ENCODE measurements around the gene CBFB.

The CBFB gene

GRCh38 chr16:67087803-67088202 lies 58.9 kb downstream of the CBFB start:
- no peaks in the 10 kb centered on the region for H3K27me3 ChIP-seq (ENCODE audit: control insufficient read depth in 2 of 2, insufficient read depth in 2 of 2, low read length in 2 of 2)
- H3K9ac ChIP-seq (ENCODE audit: low read depth in 1 of 2, low read length in 2 of 2) = no peak overlapping the region
- peaks cover 4 to 6% of the 10 kb centered on the region in 2 donors for H3K36me3 ChIP-seq (ENCODE audit: control insufficient read depth in 2 of 2, insufficient read depth in 2 of 2, low read length in 2 of 2)
- no peaks in the 10 kb centered on the region for H3K4me1 ChIP-seq (ENCODE audit: control insufficient read depth in 2 of 2, insufficient read depth in 2 of 2, low read length in 2 of 2)
- H3K27ac ChIP-seq (ENCODE audit: low read depth in 2 of 2, low read length in 2 of 2) = no peak overlapping the region
- no peaks in the 10 kb centered on the region for H3K9me3 ChIP-seq (ENCODE audit: control insufficient read depth in 2 of 2, low read length in 2 of 2)
- H3K4me3 ChIP-seq (ENCODE audit: low read length in 2 of 2) = no peak overlapping the region

- H3K36me3 ChIP-seq (ENCODE audit: control insufficient read depth in 2 of 2, insufficient read depth in 2 of 2, low read length in 2 of 2) = peaks cover 4 to 6% of the 10 kb centered on the region in 2 donors
- no peak overlapping the region for H3K4me3 ChIP-seq (ENCODE audit: low read length in 2 of 2)
- H3K27ac ChIP-seq (ENCODE audit: low read depth in 2 of 2, low read length in 2 of 2) = no peak overlapping the region
- H3K9me3 ChIP-seq (ENCODE audit: control insufficient read depth in 2 of 2, low read length in 2 of 2) = no peaks in the 10 kb centered on the region
- no peak overlapping the region for H3K9ac ChIP-seq (ENCODE audit: low read depth in 1 of 2, low read length in 2 of 2)
- no peaks in the 10 kb centered on the region for H3K27me3 ChIP-seq (ENCODE audit: control insufficient read depth in 2 of 2, insufficient read depth in 2 of 2, low read length in 2 of 2)
- H3K4me1 ChIP-seq (ENCODE audit: control insufficient read depth in 2 of 2, insufficient read depth in 2 of 2, low read length in 2 of 2) = no peaks in the 10 kb centered on the region
Measured at GRCh38 chr16:67088551-67088950, 59.6 kb downstream of the CBFB start.

- no peaks in the 10 kb centered on the region for H3K27me3 ChIP-seq (ENCODE audit: control insufficient read depth in 2 of 2, insufficient read depth in 2 of 2, low read length in 2 of 2)
- H3K4me3 ChIP-seq (ENCODE audit: low read length in 2 of 2) = no peak overlapping the region
- H3K36me3 ChIP-seq (ENCODE audit: control insufficient read depth in 2 of 2, insufficient read depth in 2 of 2, low read length in 2 of 2) = peaks cover 4 to 10% of the 10 kb centered on the region in 2 donors
- no peak overlapping the region for H3K9ac ChIP-seq (ENCODE audit: low read depth in 1 of 2, low read length in 2 of 2)
- no peaks in the 10 kb centered on the region for H3K4me1 ChIP-seq (ENCODE audit: control insufficient read depth in 2 of 2, insufficient read depth in 2 of 2, low read length in 2 of 2)
- no peaks in the 10 kb centered on the region for H3K9me3 ChIP-seq (ENCODE audit: control insufficient read depth in 2 of 2, low read length in 2 of 2)
- no peak overlapping the region for H3K27ac ChIP-seq (ENCODE audit: low read depth in 2 of 2, low read length in 2 of 2)
Measured at GRCh38 chr16:67089101-67089500, 60.2 kb downstream of the CBFB start.

- Histone ChIP-seq H3K27ac (ENCODE audit: low read depth in 2 of 2, low read length in 2 of 2) (no peak overlapping the region), H3K27me3 (ENCODE audit: control insufficient read depth in 2 of 2, insufficient read depth in 2 of 2, low read length in 2 of 2) (no peaks in the 10 kb centered on the region), H3K9me3 (ENCODE audit: control insufficient read depth in 2 of 2, low read length in 2 of 2) (no peaks in the 10 kb centered on the region), H3K9ac (ENCODE audit: low read depth in 1 of 2, low read length in 2 of 2) (no peak overlapping the region), H3K36me3 (ENCODE audit: control insufficient read depth in 2 of 2, insufficient read depth in 2 of 2, low read length in 2 of 2) (peaks cover 4 to 10% of the 10 kb centered on the region in 2 donors), H3K4me1 (ENCODE audit: control insufficient read depth in 2 of 2, insufficient read depth in 2 of 2, low read length in 2 of 2) (no peaks in the 10 kb centered on the region), H3K4me3 (ENCODE audit: low read length in 2 of 2) (no peak overlapping the region)
Measured at GRCh38 chr16:67091906-67092566, 63.1 kb downstream of the CBFB start.

- H3K4me1 ChIP-seq (ENCODE audit: control insufficient read depth in 2 of 2, insufficient read depth in 2 of 2, low read length in 2 of 2) = no peaks in the 10 kb centered on the region
- H3K36me3 ChIP-seq (ENCODE audit: control insufficient read depth in 2 of 2, insufficient read depth in 2 of 2, low read length in 2 of 2) = peaks cover 4 to 7% of the 10 kb centered on the region in 2 donors
- no peaks in the 10 kb centered on the region for H3K27me3 ChIP-seq (ENCODE audit: control insufficient read depth in 2 of 2, insufficient read depth in 2 of 2, low read length in 2 of 2)
- H3K27ac ChIP-seq (ENCODE audit: low read depth in 2 of 2, low read length in 2 of 2) = no peak overlapping the region
- H3K4me3 ChIP-seq (ENCODE audit: low read length in 2 of 2) = no peak overlapping the region
- no peak overlapping the region for H3K9ac ChIP-seq (ENCODE audit: low read depth in 1 of 2, low read length in 2 of 2)
- no peaks in the 10 kb centered on the region for H3K9me3 ChIP-seq (ENCODE audit: control insufficient read depth in 2 of 2, low read length in 2 of 2)
Measured at GRCh38 chr16:67093098-67093726, 64.3 kb downstream of the CBFB start.

GRCh38 chr16:67098599-67098998 lies 69.7 kb downstream of the CBFB start:
- H3K4me1 ChIP-seq (ENCODE audit: control insufficient read depth in 2 of 2, insufficient read depth in 2 of 2, low read length in 2 of 2) = no peaks in the 10 kb centered on the region
- H3K4me3 ChIP-seq (ENCODE audit: low read length in 2 of 2) = no peak overlapping the region
- H3K9me3 ChIP-seq (ENCODE audit: control insufficient read depth in 2 of 2, low read length in 2 of 2) = no peaks in the 10 kb centered on the region
- H3K9ac ChIP-seq (ENCODE audit: low read depth in 1 of 2, low read length in 2 of 2) = no peak overlapping the region
- peaks cover 15% of the 10 kb centered on the region in 2 donors for H3K36me3 ChIP-seq (ENCODE audit: control insufficient read depth in 2 of 2, insufficient read depth in 2 of 2, low read length in 2 of 2)
- H3K27me3 ChIP-seq (ENCODE audit: control insufficient read depth in 2 of 2, insufficient read depth in 2 of 2, low read length in 2 of 2) = no peaks in the 10 kb centered on the region
- H3K27ac ChIP-seq (ENCODE audit: low read depth in 2 of 2, low read length in 2 of 2) = no peak overlapping the region

- H3K27me3 ChIP-seq (ENCODE audit: control insufficient read depth in 2 of 2, insufficient read depth in 2 of 2, low read length in 2 of 2) = no peaks in the 10 kb centered on the region
- H3K27ac ChIP-seq (ENCODE audit: low read depth in 2 of 2, low read length in 2 of 2) = no peak overlapping the region
- H3K9ac ChIP-seq (ENCODE audit: low read depth in 1 of 2, low read length in 2 of 2) = no peak overlapping the region
- H3K4me1 ChIP-seq (ENCODE audit: control insufficient read depth in 2 of 2, insufficient read depth in 2 of 2, low read length in 2 of 2) = peaks cover 0 to 4% of the 10 kb centered on the region in 2 donors
- no peaks in the 10 kb centered on the region for H3K9me3 ChIP-seq (ENCODE audit: control insufficient read depth in 2 of 2, low read length in 2 of 2)
- no peak overlapping the region for H3K4me3 ChIP-seq (ENCODE audit: low read length in 2 of 2)
- peaks cover 12 to 15% of the 10 kb centered on the region in 2 donors for H3K36me3 ChIP-seq (ENCODE audit: control insufficient read depth in 2 of 2, insufficient read depth in 2 of 2, low read length in 2 of 2)
Measured at GRCh38 chr16:67100569-67101310, 71.8 kb downstream of the CBFB start.

- no peak overlapping the region for H3K9ac ChIP-seq (ENCODE audit: low read depth in 1 of 2, low read length in 2 of 2)
- no peak overlapping the region for H3K27ac ChIP-seq (ENCODE audit: low read depth in 2 of 2, low read length in 2 of 2)
- H3K36me3 ChIP-seq (ENCODE audit: control insufficient read depth in 2 of 2, insufficient read depth in 2 of 2, low read length in 2 of 2) = peaks cover 12 to 15% of the 10 kb centered on the region in 2 donors
Measured at GRCh38 chr16:67101311-67102082, 72.5 kb downstream of the CBFB start.

GRCh38 chr16:67104061-67104460 lies 75.1 kb downstream of the CBFB start:
- no peaks in the 10 kb centered on the region for H3K9me3 ChIP-seq (ENCODE audit: control insufficient read depth in 2 of 2, low read length in 2 of 2)
- peaks cover 1 to 6% of the 10 kb centered on the region in 2 donors for H3K4me1 ChIP-seq (ENCODE audit: control insufficient read depth in 2 of 2, insufficient read depth in 2 of 2, low read length in 2 of 2)
- peaks cover 8% of the 10 kb centered on the region in 2 donors for H3K36me3 ChIP-seq (ENCODE audit: control insufficient read depth in 2 of 2, insufficient read depth in 2 of 2, low read length in 2 of 2)
- H3K9ac ChIP-seq (ENCODE audit: low read depth in 1 of 2, low read length in 2 of 2) = no peak overlapping the region
- H3K27ac ChIP-seq (ENCODE audit: low read depth in 2 of 2, low read length in 2 of 2) = no peak overlapping the region
- H3K27me3 ChIP-seq (ENCODE audit: control insufficient read depth in 2 of 2, insufficient read depth in 2 of 2, low read length in 2 of 2) = no peaks in the 10 kb centered on the region
- no peak overlapping the region for H3K4me3 ChIP-seq (ENCODE audit: low read length in 2 of 2)

More at GRCh38 chr16:67101311-67102082, 72.5 kb downstream of the CBFB start:
- Histone ChIP-seq H3K9me3 (ENCODE audit: control insufficient read depth in 2 of 2, low read length in 2 of 2) (no peaks in the 10 kb centered on the region), H3K4me3 (ENCODE audit: low read length in 2 of 2) (no peak overlapping the region), H3K27me3 (ENCODE audit: control insufficient read depth in 2 of 2, insufficient read depth in 2 of 2, low read length in 2 of 2) (no peaks in the 10 kb centered on the region), H3K4me1 (ENCODE audit: control insufficient read depth in 2 of 2, insufficient read depth in 2 of 2, low read length in 2 of 2) (peaks cover 0 to 4% of the 10 kb centered on the region in 2 donors)

Measured in mucosa of rectum (tissue), 2 donors.